ENCODE data around the gene BLACAT1. TPM values are rescaled to one million over a fixed set of nuclear protein-coding genes. Genes with fewer than 3 reads are reported as not detected.

Gene BLACAT1
- total RNA-seq, 4 donors from 2014 or later: 0.26 TPM; not detected in 3

DNA sequence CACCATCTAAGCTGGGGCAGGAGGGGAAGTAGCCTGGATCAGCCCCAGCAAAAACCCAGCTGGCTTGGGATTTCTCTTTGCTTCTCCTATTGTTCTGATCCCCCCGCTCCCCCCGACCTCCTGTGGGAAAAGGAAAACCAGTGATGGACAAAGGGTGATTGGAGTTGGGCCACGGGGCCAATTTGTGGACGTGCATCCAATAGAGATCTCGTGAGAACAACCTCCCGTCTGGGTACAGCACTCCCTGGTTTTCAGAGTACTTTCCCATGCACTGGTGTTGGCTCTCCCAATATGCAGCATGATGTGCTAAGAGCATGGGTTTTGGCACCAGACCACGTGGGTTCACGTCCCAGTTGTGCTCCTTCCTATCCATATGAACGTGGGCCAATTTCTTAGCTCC is 9.0 kb downstream of the BLACAT1 start:
- intact Hi-C loops (cut with DNase I; ENCODE audit: low total_unique reads): no loop called here
- no peak for DNase-seq (ENCODE audit: low spot score in 2 of 2)
- 45 to 47% methylated on average over 9 of the region's 9 CpGs for WGBS, 2 donors
- TF ChIP-seq CTCF (IDR thresholded peaks at IDR 0.05): no peak
- no peak for TF ChIP-seq POLR2A (IDR thresholded peaks at IDR 0.05)
- no peak overlapping the region for H3K4me3 ChIP-seq (ENCODE audit: low read depth, poor library complexity, severe bottlenecking)

GRCh38 chr1:205445646-205445935 is 10.3 kb downstream of the BLACAT1 start:
- no peak overlapping the region for H3K4me3 ChIP-seq (ENCODE audit: low read depth, poor library complexity, severe bottlenecking)
- TF ChIP-seq CTCF (IDR thresholded peaks at IDR 0.05): no peak
- no peak for DNase-seq (ENCODE audit: low spot score in 2 of 2)
- intact Hi-C loops (cut with DNase I; ENCODE audit: low total_unique reads): no loop called here
- 72 to 80% methylated on average over 5 of the region's 5 CpGs for WGBS, 2 donors

DNA sequence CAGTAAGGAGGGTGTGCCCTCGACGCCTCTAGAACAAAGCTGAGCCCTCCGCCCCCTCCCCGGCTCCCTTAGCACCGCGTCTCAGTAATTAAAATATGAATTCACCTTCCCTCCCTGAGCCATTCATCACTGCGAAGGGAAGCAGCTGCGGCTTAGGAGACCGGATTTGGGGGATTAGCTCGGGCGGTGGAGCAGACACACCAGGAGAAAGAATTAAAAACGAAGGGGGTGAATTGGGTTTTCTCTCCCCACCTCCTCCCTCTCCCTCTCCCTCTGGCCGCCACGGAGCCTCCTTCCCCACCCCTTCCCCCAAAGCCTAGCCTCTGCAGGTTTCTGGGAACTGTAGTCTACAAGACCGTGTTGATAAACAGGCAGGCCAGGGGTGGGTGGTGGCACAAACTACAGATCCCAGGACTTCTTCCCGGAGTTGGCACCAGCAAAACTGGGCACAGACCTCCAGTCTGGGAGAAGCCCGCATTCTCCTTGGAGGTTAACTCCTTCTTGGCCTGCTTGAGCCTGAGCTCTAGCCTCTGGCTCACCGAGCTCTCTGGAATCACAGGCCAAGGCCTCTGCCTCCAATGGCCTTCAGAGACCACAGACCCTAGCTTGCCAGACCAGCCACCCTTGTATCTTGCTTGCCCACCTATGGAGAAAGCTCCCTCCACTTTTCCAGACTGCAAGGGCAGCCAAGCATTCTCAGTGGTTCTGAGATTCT is 10.8 kb downstream of the BLACAT1 start:
- no peak overlapping the region for H3K4me3 ChIP-seq (ENCODE audit: low read depth, poor library complexity, severe bottlenecking)
- intact Hi-C loops (cut with DNase I; ENCODE audit: low total_unique reads): no loop called here
- WGBS, 2 donors: 18 to 26% methylated on average over 18 of the region's 18 CpGs
- no peak for TF ChIP-seq POLR2A (IDR thresholded peaks at IDR 0.05)
- TF ChIP-seq CTCF (IDR thresholded peaks at IDR 0.05): no peak
- no peak for DNase-seq (ENCODE audit: low spot score in 2 of 2)

- DNase-seq (ENCODE audit: low spot score in 2 of 2): no peak
- 53 to 61% methylated on average over 10 of the region's 10 CpGs for WGBS, 2 donors
- intact Hi-C loops (cut with DNase I; ENCODE audit: low total_unique reads): no loop called here
- no peak overlapping the region for H3K4me3 ChIP-seq (ENCODE audit: low read depth, poor library complexity, severe bottlenecking)
- TF ChIP-seq CTCF (IDR thresholded peaks at IDR 0.05) (no peak), POLR2A (IDR thresholded peaks at IDR 0.05) (no peak)
Measured at GRCh38 chr1:205444300-205444930, 11.4 kb downstream of the BLACAT1 start.

GRCh38 chr1:205443585-205444299 is 12.1 kb downstream of the BLACAT1 start:
- H3K4me3 ChIP-seq (ENCODE audit: low read depth, poor library complexity, severe bottlenecking): no peak overlapping the region
- WGBS, 2 donors: 71 to 72% methylated on average over 7 of the region's 7 CpGs
- intact Hi-C loops (cut with DNase I; ENCODE audit: low total_unique reads): no loop called here
- no peak for TF ChIP-seq POLR2A (IDR thresholded peaks at IDR 0.05)
- no peak for DNase-seq (ENCODE audit: low spot score in 2 of 2)

DNA sequence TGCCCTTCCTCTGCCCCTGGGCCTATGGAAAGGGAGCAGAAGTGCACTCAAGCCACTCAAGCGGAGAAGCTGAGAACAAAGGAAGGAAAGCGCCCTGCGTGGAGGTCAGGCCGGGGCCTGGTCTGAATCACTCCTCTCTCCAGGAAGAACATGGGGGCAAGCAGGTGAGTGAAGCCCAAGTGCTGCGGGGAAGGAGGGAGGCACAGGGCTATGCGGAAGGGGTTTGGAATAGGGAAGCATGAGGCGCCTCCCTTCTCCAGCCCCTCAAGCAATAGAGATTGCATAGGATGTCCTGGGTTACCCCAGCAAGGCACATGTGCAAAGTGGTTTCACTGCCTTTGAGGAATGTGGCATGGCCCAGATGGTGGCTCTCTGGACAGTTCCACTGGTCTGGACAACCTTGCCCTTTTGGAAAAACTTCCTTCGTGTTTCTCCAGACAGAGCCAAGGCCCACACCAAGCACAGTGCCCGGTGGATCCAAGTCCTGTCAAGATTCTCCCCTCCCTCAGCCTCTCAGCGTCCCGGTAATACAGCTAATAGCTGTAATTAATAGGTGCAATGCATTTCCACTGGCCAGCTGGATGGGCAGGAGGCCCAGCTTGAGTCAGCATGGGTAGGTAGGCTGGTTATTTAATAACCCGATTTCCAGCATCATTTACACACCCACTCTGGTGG is 13.7 kb downstream of the BLACAT1 start:
- WGBS, 2 donors: 75 to 80% methylated on average over 12 of the region's 12 CpGs
- DNase-seq (ENCODE audit: low spot score in 2 of 2): no peak
- intact Hi-C loops (cut with DNase I; ENCODE audit: low total_unique reads): no loop called here

More for the DNA sequence above, 13.7 kb downstream of the BLACAT1 start:
- H3K4me3 ChIP-seq (ENCODE audit: low read depth, poor library complexity, severe bottlenecking): no peak overlapping the region
- TF ChIP-seq CTCF (IDR thresholded peaks at IDR 0.05) (no peak), POLR2A (IDR thresholded peaks at IDR 0.05) (no peak)

Measured in lower leg skin (tissue), 4 donors.